ENCODE results near the gene CES2.

GRCh38 chr16:66931665-66932064, 3.7 kb upstream of the CES2 start:
- TF ChIP-seq CTCF (IDR thresholded peaks at IDR 0.05) (no peak), EP300 (IDR thresholded peaks at IDR 0.05) (no peak)

Data from ovary (tissue), 3 donors.